Stimulated activated CD8-positive, alpha-beta memory T cell treated with anti-CD3 and anti-CD28 coated beads, Interleukin-4, amount 100 ng/mL, for 24 hours (primary cell): ENCODE results near the gene ITGB4.

Experiments used
- DNase-seq: peaks from one replicate; pipeline ENCODE4 v3.0.0-alpha.2; 2020; ENCODE audit warnings: low read depth

The ITGB4 gene

DNA sequence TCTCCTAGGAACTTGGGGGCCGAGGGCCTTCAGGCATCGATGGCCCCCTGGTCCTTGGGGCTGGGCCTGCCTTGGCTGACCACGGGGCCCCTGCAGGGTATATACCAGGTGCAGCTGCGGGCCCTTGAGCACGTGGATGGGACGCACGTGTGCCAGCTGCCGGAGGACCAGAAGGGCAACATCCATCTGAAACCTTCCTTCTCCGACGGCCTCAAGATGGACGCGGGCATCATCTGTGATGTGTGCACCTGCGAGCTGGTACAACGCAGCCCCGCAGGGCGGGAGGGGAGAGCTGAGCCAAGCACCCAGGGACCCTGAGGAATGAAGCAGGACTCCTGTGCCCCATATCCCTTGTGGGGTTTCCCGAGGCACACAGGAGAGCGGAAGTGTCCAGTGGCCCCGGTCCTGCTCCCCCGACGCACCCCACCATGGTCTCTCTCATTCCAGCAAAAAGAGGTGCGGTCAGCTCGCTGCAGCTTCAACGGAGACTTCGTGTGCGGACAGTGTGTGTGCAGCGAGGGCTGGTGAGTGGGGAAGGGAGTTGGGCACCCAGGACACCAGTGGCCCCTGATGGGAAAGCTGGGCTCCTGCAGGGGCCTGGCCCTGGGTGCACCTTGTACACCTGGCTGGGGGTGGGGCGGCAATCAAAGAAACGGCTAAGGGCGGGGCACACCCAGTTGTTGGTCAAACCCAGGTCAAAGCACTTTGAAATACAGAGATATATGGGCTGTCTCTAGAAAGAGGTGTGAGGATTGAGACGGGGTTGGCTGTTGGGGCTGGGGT is 10.6 kb downstream of the ITGB4 start:
- no peak for DNase-seq

DNA sequence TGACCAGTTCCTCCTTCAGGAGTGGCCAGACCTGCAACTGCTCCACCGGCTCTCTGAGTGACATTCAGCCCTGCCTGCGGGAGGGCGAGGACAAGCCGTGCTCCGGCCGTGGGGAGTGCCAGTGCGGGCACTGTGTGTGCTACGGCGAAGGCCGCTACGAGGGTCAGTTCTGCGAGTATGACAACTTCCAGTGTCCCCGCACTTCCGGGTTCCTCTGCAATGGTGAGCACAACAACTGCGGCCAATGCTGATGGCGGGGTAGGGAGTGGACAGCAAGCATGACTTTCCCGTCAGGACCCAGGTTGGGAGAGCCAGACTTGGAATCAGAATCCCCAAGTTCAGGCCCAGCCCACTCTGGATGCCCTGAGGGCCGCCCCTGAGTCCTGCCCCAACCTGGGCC is 12.2 kb downstream of the ITGB4 start:
- no peak for DNase-seq

DNA sequence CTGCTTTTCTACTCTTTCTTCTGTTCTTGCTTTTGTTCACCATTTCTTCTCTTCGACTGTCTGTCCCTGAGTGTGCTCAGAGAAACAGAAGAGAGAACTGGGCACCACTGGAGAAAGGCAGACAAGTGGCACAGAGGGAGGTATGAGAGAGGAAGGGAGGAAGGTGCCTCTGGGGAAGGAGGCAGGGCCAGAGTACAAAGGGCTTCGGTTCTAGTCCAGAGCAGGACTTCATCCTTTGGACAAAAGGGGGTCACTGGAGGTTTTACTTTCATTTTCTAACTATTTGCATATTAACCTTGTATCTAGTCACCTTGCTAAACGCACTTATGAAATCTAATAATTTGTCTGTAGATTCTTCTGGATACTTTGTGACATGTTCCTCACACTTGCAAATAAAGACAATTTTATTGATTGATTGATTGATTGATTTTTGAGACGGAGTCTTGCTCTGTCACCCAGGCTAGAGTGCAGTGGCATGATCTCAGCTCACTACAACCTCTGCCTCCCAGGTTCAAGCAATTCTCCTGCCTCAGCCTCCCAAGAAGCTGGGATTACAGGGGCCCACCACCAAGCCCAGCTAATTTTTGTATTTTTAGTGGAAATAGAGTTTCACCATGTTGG is 13.5 kb downstream of the ITGB4 start:
- no peak for DNase-seq

DNA sequence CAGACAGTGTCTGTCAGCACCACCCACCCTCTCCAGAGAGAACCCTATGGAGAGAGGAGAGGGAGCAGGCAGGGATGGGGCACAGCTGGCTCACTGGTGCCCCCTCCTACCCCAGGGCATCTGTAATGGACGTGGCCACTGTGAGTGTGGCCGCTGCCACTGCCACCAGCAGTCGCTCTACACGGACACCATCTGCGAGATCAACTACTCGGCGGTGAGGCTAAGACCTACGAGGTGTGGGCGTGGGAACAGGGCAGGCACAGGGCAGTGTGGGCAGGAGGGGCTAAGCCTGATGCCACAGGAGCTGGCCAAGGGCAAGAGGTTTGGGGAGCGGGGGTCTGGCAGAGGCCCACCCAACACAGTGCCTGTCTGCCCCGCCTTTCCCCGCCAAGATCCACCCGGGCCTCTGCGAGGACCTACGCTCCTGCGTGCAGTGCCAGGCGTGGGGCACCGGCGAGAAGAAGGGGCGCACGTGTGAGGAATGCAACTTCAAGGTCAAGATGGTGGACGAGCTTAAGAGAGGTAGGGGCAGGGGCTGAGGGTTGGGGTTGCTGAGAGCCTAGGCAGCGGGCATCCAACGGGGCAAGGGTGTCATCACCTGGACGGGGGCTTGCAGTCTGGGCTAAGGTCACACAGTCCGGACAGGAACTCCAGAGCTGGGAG is 15.0 kb downstream of the ITGB4 start:
- no peak for DNase-seq

DNA sequence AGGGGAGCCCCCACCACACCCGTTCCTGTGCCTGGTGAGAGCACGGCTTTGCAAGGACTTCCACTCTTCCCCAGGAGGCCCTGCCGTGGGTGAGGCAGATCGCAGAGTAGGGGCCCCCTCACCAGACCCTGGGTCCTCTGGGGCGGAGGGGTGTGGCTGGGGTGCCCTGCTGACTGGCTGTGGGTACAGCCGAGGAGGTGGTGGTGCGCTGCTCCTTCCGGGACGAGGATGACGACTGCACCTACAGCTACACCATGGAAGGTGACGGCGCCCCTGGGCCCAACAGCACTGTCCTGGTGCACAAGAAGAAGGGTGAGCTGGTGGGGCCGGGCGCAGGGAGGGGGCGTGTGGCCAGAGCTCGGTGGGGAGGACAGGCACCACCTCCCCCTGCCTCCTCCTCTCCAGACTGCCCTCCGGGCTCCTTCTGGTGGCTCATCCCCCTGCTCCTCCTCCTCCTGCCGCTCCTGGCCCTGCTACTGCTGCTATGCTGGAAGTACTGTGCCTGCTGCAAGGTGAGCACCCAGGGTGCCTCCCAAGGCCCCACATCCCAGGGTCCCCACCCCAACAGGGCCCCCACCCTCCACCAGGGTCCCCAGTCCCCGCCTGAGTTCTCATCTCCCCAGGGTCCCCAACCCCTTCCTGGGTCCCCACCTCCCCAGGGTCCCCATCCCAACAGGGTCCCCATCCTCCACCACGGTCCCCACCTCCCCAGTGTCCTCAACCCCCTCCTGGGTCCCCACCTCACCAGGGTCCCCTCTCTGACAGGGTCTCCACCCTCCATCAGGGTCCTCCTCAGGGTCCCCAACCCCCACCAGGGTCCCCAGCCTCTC is 16.1 kb downstream of the ITGB4 start:
- no peak for DNase-seq

DNA sequence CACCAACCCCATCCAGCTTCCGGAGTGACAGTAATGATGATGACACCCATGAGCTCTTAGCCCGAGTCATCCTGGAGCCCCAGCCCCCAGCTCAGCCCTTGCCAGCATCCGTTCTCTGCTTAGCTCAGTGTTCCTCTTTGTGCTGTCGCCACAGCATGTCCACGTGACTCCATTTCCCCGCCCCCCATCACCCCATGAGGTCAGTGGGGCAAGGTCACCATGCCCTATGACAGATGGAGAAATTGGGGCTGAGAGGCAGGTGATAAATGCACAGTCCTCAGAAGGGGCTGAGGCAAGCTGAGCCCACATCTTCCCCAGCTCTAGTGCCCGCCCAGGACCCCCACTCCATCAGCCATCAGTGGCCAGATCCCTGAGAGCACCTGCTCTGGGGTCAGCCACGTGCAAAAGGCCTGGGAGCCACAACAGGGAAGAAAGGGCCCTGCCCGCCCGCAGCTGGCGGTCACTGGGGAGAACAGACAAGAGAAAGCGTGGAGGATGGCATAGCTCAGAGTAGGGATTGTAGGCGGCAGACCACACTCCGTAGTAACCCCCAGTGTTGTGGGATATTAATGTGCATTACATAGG is 17.1 kb downstream of the ITGB4 start:
- no peak for DNase-seq

DNA sequence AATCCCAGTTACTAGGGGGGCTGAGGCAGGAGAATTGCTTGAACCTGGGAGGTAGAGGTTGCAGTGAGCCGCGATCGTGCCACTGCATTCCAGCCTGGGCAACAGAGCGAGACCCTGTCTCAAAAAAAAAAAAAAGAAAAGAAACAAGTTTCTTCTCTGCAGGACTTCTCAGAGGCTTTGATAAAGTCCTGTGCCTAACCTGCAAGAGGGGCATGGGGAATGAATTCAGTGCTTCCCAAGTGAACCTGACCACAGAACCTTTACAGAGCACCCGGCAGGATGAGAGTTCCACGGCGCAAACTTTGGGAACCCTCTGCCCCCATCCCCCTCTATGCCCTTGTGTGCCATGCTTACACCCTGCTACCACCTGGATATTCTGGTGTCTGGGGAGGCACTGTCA is 17.9 kb downstream of the ITGB4 start:
- no peak for DNase-seq

DNA sequence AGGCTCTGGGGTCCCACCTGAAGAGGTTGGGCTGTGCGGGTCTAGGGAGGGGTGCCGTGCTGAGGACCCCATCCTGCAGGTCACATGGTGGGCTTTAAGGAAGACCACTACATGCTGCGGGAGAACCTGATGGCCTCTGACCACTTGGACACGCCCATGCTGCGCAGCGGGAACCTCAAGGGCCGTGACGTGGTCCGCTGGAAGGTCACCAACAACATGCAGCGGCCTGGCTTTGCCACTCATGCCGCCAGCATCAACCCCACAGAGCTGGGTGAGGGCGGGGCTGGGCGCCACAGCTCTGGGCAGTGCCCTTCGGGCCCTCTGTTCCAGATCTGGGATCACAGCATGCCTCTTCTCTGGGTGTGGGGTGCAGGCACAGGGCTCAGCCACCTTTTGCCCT is 18.5 kb downstream of the ITGB4 start:
- DNase-seq, result no peak

DNA sequence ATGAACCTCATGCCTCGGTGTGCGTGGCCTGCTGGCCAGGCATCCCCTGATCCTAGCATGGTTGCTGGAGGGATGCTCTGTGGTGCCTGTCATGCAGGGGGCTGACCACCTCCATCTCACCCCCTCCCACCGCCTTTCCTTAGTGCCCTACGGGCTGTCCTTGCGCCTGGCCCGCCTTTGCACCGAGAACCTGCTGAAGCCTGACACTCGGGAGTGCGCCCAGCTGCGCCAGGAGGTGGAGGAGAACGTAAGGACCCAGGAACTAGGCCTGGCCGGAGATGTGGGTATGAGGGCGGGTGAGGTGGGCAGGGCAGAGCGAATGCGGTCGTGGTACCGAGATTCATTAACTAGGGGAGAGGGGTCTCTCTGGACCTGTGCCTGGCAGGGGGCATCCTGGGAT is 19.0 kb downstream of the ITGB4 start:
- DNase-seq, result no peak

DNA sequence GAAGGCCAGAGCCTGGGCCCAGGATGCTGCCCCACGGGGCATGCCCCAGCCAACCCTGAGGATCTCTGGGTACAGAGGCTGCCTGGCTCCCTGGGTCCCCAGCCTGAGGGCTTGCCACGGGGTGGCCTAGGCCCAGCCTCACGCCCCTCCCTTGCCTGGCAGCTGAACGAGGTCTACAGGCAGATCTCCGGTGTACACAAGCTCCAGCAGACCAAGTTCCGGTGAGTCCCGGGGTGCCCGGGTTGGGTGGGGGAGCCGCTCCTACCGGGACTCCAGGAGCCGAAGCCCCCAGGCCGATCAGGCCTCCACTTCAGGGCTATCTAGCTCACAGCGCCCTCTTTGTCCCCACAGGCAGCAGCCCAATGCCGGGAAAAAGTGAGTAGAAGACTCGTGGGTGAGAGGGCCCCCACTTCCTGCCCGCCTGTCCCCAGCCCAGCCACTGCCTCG is 19.4 kb downstream of the ITGB4 start:
- DNase-seq, result no peak

DNA sequence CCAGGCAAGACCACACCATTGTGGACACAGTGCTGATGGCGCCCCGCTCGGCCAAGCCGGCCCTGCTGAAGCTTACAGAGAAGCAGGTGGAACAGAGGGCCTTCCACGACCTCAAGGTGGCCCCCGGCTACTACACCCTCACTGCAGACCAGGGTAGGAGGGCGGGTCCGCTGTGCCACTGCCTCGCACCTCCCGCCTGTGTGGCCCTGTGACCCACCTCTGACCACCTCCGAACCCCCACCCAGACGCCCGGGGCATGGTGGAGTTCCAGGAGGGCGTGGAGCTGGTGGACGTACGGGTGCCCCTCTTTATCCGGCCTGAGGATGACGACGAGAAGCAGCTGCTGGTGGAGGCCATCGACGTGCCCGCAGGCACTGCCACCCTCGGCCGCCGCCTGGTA is 21.1 kb downstream of the ITGB4 start:
- no peak for DNase-seq

DNA sequence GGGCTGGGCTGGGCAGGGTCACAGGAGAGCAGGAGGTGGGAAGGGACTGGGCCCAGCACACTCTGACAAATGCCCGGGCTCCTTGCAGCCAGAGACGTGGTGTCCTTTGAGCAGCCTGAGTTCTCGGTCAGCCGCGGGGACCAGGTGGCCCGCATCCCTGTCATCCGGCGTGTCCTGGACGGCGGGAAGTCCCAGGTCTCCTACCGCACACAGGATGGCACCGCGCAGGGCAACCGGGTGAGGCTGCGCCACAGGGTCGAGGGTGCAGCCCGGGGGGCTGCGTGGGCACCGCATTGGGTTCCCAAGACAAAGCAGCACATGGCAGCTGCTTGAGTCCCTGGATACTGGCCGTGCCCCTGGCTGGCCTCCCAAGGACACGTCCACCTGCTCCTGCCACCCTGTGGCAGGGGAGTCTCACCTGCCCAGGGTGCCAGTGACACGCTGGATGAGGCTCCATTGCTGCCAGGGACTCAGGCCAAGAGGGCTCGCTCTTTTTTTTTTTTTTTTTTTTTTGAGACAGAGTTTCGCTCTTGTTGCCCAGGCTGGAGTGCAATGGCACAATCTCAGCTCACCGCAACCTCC is 22.5 kb downstream of the ITGB4 start:
- DNase-seq, result no peak

DNA sequence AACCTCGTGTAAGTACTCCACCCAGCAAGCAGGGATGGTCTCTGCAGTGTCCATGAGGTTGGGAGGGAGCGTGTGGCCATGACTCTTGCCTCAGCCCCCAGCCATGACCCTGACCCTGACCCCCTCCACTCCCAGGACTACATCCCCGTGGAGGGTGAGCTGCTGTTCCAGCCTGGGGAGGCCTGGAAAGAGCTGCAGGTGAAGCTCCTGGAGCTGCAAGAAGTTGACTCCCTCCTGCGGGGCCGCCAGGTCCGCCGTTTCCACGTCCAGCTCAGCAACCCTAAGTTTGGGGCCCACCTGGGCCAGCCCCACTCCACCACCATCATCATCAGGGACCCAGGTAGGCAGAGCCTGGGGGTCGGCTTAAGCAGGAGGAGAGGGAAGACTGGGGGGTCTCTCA is 27.4 kb downstream of the ITGB4 start:
- DNase-seq, result no peak

DNA sequence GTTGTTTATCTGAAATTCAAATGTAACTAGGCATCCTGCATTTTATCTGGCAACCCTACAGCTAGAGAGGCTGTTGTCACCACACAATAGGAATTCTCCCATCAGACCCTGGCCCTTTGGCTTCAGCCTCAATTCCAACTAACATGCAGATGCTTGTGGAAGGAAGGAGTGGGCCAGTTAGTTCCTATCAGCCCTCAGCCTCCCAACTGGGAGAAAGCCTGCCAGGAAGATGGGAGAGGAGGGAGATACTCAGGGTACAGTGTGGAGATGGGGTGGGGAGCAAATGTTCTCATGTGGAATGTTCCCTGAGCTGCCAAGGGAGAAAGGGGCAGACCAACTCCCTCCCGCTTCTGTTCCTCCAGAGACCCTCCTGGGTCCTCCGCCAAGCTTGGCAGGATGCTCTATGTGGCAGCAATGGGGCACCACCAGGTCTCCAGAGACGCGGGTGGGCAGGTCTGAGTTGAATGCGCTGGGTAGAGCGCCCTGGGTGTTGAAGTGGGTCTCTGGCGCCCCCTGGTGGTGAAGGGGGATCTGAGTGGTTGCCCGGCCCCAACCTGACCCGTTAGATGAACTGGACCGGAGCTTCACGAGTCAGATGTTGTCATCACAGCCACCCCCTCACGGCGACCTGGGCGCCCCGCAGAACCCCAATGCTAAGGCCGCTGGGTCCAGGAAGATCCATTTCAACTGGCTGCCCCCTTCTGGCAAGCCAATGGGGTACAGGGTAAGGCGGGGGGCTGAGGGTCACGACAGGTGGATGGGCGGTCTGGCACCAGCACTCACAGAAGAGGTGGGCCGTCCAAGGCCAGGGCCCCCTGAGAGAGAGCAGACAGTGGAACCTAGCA is 28.5 kb downstream of the ITGB4 start:
- DNase-seq, result peak; percentile 85

DNA sequence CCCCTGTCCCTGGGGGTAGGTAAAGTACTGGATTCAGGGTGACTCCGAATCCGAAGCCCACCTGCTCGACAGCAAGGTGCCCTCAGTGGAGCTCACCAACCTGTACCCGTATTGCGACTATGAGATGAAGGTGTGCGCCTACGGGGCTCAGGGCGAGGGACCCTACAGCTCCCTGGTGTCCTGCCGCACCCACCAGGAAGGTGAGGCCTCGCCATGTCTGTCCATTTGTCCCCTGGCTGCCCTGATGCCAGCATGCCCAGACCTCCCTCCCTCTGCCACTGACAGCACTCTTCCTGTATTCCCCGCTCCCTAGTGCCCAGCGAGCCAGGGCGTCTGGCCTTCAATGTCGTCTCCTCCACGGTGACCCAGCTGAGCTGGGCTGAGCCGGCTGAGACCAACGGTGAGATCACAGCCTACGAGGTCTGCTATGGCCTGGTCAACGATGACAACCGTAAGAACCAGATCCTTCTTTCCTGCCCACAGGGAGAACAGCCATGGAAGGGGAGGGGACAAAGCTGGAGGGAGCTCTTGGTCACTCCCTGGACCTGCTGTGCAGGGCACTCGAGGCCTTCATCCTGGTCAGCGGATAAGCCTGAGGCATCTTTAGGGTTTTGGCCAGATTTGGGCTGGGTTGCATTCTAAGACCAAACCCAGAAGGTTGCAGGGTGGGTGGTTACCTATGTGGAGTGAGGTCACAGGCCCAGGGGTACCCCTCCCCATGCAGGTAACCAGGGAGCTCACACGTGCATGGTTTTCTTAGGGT is 29.6 kb downstream of the ITGB4 start:
- no peak for DNase-seq

DNA sequence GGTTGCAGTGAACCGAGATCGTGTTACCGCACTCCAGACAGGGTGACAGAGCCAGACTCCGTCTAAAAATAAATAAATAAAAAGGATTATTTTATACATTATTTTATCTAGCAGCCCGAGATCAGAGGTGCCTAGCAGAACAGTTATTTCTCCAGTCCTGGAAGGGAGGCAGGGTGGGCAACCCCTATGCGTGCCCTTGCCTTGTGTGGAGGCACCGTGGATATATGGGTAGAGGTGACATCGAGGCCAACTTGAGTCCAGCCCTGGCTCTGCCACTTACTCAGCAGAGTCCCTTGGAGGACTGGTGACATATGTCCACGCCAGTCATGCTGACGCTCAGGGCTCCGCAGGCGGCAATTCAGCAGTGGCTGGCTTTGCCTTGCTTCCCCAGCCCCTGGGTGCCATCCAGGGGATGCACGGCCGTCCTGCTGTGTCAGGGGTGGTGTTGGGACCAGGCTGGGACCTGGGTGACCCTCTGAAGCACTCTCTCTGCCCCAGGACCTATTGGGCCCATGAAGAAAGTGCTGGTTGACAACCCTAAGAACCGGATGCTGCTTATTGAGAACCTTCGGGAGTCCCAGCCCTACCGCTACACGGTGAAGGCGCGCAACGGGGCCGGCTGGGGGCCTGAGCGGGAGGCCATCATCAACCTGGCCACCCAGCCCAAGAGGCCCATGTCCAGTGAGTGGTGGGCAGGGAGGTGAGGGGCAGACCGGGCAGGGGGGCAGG is 30.6 kb downstream of the ITGB4 start:
- DNase-seq, result no peak

DNA sequence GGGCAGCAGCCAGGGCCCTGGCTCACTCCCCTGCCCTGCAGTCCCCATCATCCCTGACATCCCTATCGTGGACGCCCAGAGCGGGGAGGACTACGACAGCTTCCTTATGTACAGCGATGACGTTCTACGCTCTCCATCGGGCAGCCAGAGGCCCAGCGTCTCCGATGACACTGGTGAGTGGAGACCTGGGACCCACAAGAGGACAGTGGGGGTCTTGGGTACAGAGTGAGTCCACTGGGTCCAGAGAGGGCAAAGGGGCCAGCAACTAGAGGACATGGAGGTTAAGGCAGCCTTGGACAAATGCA is 31.1 kb downstream of the ITGB4 start:
- no peak for DNase-seq

DNA sequence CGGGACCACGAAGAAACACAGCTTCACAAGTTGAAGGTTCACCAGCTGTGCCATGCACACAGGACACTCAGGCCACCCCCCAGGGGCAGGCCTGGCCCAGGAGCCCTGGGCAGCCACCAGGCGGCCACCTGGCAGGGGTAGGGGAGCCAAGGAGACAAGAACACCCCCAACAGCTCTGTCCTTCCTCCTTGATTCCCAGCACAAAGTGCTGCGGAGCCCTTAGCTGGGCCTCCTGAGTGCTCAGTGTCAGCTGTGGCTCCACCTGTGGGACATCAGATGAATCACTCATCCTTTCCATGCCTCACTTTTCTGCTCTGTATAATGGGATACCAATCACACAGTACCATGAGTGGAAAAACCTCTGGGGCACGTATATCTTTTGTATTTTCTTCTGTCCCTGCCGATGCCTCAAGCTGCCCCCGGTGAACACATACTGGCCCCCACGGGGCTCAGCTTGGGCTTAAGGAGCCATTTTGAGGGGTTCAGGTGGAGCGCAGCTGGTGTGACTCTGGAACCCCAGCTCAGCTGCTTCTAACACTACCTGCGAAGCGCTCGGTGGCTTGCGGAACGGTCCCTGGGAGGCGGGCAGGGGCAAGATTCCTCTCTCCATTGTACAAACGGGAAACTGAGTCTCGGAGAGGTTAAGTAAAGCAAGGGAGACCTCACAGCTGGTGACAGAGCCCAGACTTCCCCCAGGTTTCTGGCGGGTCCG is 31.7 kb downstream of the ITGB4 start:
- no peak for DNase-seq
